Measurements from ENCODE around the gene ZNF18. TPM values are rescaled to one million over a fixed set of nuclear protein-coding genes. Genes with fewer than 3 reads are reported as not detected.

The ZNF18 gene
- total and polyA plus RNA-seq, 2 experiments from 2014 or later = 5.9 to 9.8 TPM

GRCh38 chr17:11940904-11941303, 56.4 kb downstream of the ZNF18 start (continued):
- TF ChIP-seq CTCF (conservative IDR thresholded peaks at IDR 0.05; ENCODE audit: low read depth in 2 of 2) (no peak), POLR2AphosphoS5 (IDR thresholded peaks at IDR 0.05; ENCODE audit: low read depth) (no peak), REST (IDR thresholded peaks at IDR 0.05; ENCODE audit: unreplicated experiment) (no peak), ETS1 (IDR thresholded peaks at IDR 0.05) (no peak), EZH2 (IDR thresholded peaks at IDR 0.05; ENCODE audit: low read depth, unreplicated experiment) (no peak), JUNB (IDR thresholded peaks at IDR 0.05; ENCODE audit: unreplicated experiment) (no peak)

- ATAC-seq = no peak
- no peak overlapping the region for H3K27ac ChIP-seq (ENCODE audit: low read depth)
- H2AFZ ChIP-seq = no peak overlapping the region
Measured at GRCh38 chr17:11935734-11936406, 61.4 kb downstream of the ZNF18 start.

More at GRCh38 chr17:11935734-11936406, 61.4 kb downstream of the ZNF18 start:
- H3K27me3 Mint-ChIP-seq (ENCODE audit: insufficient read depth, low read depth, poor library complexity) = peaks cover 3% of the 10 kb centered on the region
- no peaks in the 10 kb centered on the region for H3F3A ChIP-seq (replicated peaks; ENCODE audit: low read depth)
- no peak overlapping the region for H3K4me2 ChIP-seq
- no peaks in the 10 kb centered on the region for H3K79me2 ChIP-seq (replicated peaks; ENCODE audit: insufficient read depth)
- H3K9me2 ChIP-seq (ENCODE audit: insufficient read depth) = no peaks in the 10 kb centered on the region
- no peaks in the 10 kb centered on the region for H4K20me1 ChIP-seq (replicated peaks; ENCODE audit: insufficient read depth)
- H3K36me3 Mint-ChIP-seq (ENCODE audit: low read depth) = peaks cover 12% of the 10 kb centered on the region; the same call in 2 of the 3 replicates
- H3K4me3 ChIP-seq = no peak overlapping the region
- H3K27ac Mint-ChIP-seq = no peak overlapping the region
- no peaks in the 10 kb centered on the region for H3K4me1 ChIP-seq (ENCODE audit: insufficient read depth)
- DNase-seq (ENCODE audit: low spot score) = peak; percentile 80
- TF ChIP-seq CTCF (conservative IDR thresholded peaks at IDR 0.05; ENCODE audit: low read depth in 2 of 2) (peak; percentile 88 to 100), JUNB (IDR thresholded peaks at IDR 0.05; ENCODE audit: unreplicated experiment) (no peak), STAT1 (IDR thresholded peaks at IDR 0.05; ENCODE audit: unreplicated experiment) (no peak)
- H3K36me3 ChIP-seq (ENCODE audit: insufficient read depth) = no peaks in the 10 kb centered on the region
- no peak overlapping the region for H3K4me3 Mint-ChIP-seq
- no peaks in the 10 kb centered on the region for H3K4me1 Mint-ChIP-seq
- H3K9me3 Mint-ChIP-seq = peaks cover 81% of the 10 kb centered on the region
- H3K27me3 ChIP-seq (ENCODE audit: insufficient read depth) = no peaks in the 10 kb centered on the region

Measured in GM23338 (cell line).